KMS-11 (cell line): ENCODE measurements around the gene ACOD1.

Source experiments
- H2AFZ ChIP-seq: fragments of 200-600 bp; sonication (generic); 2 replicates; pipeline ENCODE4 v1.6.1; 2016; ENCODE audit warnings: antibody characterized with exemption, mixed run types, low read depth
- H3K27ac ChIP-seq: fragments of 200-600 bp; sonication (generic); 2 replicates; pipeline ENCODE4 v1.6.1; 2016; ENCODE audit warnings: mild to moderate bottlenecking, mixed run types
- H3K27me3 ChIP-seq: fragments of 200-600 bp; sonication (generic); 2 replicates; pipeline ENCODE4 v1.6.1; 2017; ENCODE audit warnings: mild to moderate bottlenecking, low read depth, mixed run types, moderate library complexity; ENCODE audit not compliant: insufficient read depth
- H3K36me3 ChIP-seq: fragments of 200-600 bp; sonication (generic); 2 replicates; pipeline ENCODE4 v1.6.1; 2017; ENCODE audit warnings: mild to moderate bottlenecking, mixed run types; ENCODE audit not compliant: insufficient read depth
- H3K4me1 ChIP-seq: fragments of 200-600 bp; sonication (generic); 2 replicates; pipeline ENCODE4 v1.6.1; 2016; ENCODE audit warnings: mild to moderate bottlenecking, low read depth, mixed run types; ENCODE audit not compliant: poor library complexity, severe bottlenecking
- H3K4me2 ChIP-seq: fragments of 200-600 bp; sonication (generic); 2 replicates; pipeline ENCODE4 v1.7.0; 2016; ENCODE audit warnings: mild to moderate bottlenecking, mixed run types
- H3K4me3 ChIP-seq: fragments of 200-600 bp; sonication (generic); IDR thresholded peaks from 2 replicates; pipeline ENCODE4 v1.6.1; 2017; ENCODE audit warnings: low read depth, low read length, mixed read lengths; ENCODE audit not compliant: insufficient read depth
- H3K79me2 ChIP-seq: fragments of 200-600 bp; sonication (generic); 2 replicates; pipeline ENCODE4 v1.6.1; 2016; ENCODE audit warnings: low read depth, mixed run types; ENCODE audit not compliant: insufficient read depth
- H3K9ac ChIP-seq: fragments of 200-600 bp; sonication (generic); 2 replicates; pipeline ENCODE4 v1.6.1; 2016; ENCODE audit warnings: mild to moderate bottlenecking, mixed run types
- H4K20me1 ChIP-seq: fragments of 200-600 bp; sonication (generic); 2 replicates; pipeline ENCODE4 v1.6.1; 2016; ENCODE audit warnings: mild to moderate bottlenecking, mixed run types; ENCODE audit not compliant: insufficient read depth
- CTCF ChIP-seq: fragments of 200-600 bp; sonication (generic); conservative IDR thresholded peaks from 2 replicates; pipeline ENCODE4 v1.6.1; 2017; ENCODE audit warnings: low read depth, mild to moderate bottlenecking, antibody characterized with exemption, low read length, moderate library complexity, mixed read lengths

The ACOD1 gene

GRCh38 chr13:76927955-76928354 lies 20.4 kb upstream of the ACOD1 start:
- H2AFZ ChIP-seq, result no peak overlapping the region

GRCh38 chr13:76928456-76928855 lies 19.9 kb upstream of the ACOD1 start:
- Histone ChIP-seq H3K9ac (no peak overlapping the region), H3K79me2 (no peaks in the 10 kb centered on the region), H2AFZ (no peak overlapping the region), H3K4me3 (no peak overlapping the region), H3K27ac (no peak overlapping the region), H4K20me1 (no peaks in the 10 kb centered on the region), H3K4me1 (no peaks in the 10 kb centered on the region), H3K36me3 (no peaks in the 10 kb centered on the region), H3K27me3 (no peaks in the 10 kb centered on the region), H3K4me2 (no peak overlapping the region)
- TF ChIP-seq CTCF, result no peak

More at GRCh38 chr13:76927955-76928354, 20.4 kb upstream of the ACOD1 start:
- Histone ChIP-seq H3K27ac (no peak overlapping the region), H3K79me2 (no peaks in the 10 kb centered on the region), H3K36me3 (no peaks in the 10 kb centered on the region), H3K4me2 (no peak overlapping the region), H3K4me1 (no peaks in the 10 kb centered on the region), H3K4me3 (no peak overlapping the region), H4K20me1 (no peaks in the 10 kb centered on the region), H3K27me3 (no peaks in the 10 kb centered on the region), H3K9ac (no peak overlapping the region)
- no peak for TF ChIP-seq CTCF

GRCh38 chr13:76929320-76929719 lies 19.0 kb upstream of the ACOD1 start:
- no peaks in the 10 kb centered on the region for H3K4me1 ChIP-seq
- no peak overlapping the region for H3K4me2 ChIP-seq
- no peaks in the 10 kb centered on the region for H3K36me3 ChIP-seq
- H4K20me1 ChIP-seq, result no peaks in the 10 kb centered on the region
- H3K27me3 ChIP-seq, result no peaks in the 10 kb centered on the region
- no peak overlapping the region for H2AFZ ChIP-seq
- no peak overlapping the region for H3K27ac ChIP-seq
- no peaks in the 10 kb centered on the region for H3K79me2 ChIP-seq
- H3K9ac ChIP-seq, result no peak overlapping the region
- no peak for TF ChIP-seq CTCF
- no peak overlapping the region for H3K4me3 ChIP-seq

- Histone ChIP-seq H3K36me3 (no peaks in the 10 kb centered on the region), H3K79me2 (no peaks in the 10 kb centered on the region), H4K20me1 (no peaks in the 10 kb centered on the region), H2AFZ (no peak overlapping the region), H3K27me3 (no peaks in the 10 kb centered on the region), H3K27ac (no peak overlapping the region), H3K4me2 (no peak overlapping the region), H3K4me3 (no peak overlapping the region), H3K4me1 (no peaks in the 10 kb centered on the region), H3K9ac (no peak overlapping the region)
- no peak for TF ChIP-seq CTCF
Observed at GRCh38 chr13:76929851-76930374, 18.4 kb upstream of the ACOD1 start.
